ENCODE results near the gene AK9.

Gene AK9

GRCh38 chr6:109456710-109457561 lies 234.1 kb downstream of the AK9 start:
- TF ChIP-seq CTCF (IDR thresholded peaks at IDR 0.05; ENCODE audit: low read length, missing control alignments) = no peak
- peak overlapping the region; percentile 84 for H3K4me3 ChIP-seq (replicated peaks; ENCODE audit: low read depth, low read length)
- peak; percentile 68 for DNase-seq (ENCODE audit: low read depth)

GRCh38 chr6:109456111-109456583 lies 234.9 kb downstream of the AK9 start:
- DNase-seq (ENCODE audit: low read depth) = no peak
- peak overlapping the region; percentile 84 for H3K4me3 ChIP-seq (replicated peaks; ENCODE audit: low read depth, low read length)
- TF ChIP-seq CTCF (IDR thresholded peaks at IDR 0.05; ENCODE audit: low read length, missing control alignments) = no peak

- peak; percentile 57 for DNase-seq (ENCODE audit: low read depth)
- H3K4me3 ChIP-seq (replicated peaks; ENCODE audit: low read depth, low read length) = peak within 1 kb of the TSS; percentile 84
- peak; percentile 29 for TF ChIP-seq CTCF (IDR thresholded peaks at IDR 0.05; ENCODE audit: low read length, missing control alignments)
Measured at GRCh38 chr6:109455437-109456110, 235.4 kb downstream of the AK9 start, which contains the start of gene MICAL1. Gene MICAL1, minus strand, starts transcription at chr6:109455772. Its CDS starts 1,576 bp downstream, at chr6:109454196.

GRCh38 chr6:109454496-109455436 lies 236.2 kb downstream of the AK9 start:
- DNase-seq (ENCODE audit: low read depth) = peak; percentile 29
- H3K4me3 ChIP-seq (replicated peaks; ENCODE audit: low read depth, low read length) = peak overlapping the region; percentile 84
- no peak for TF ChIP-seq CTCF (IDR thresholded peaks at IDR 0.05; ENCODE audit: low read length, missing control alignments)

- H3K4me3 ChIP-seq (replicated peaks; ENCODE audit: low read depth, low read length) = peak overlapping the region; percentile 84
- peak; percentile 27 for DNase-seq (ENCODE audit: low read depth)
- no peak for TF ChIP-seq CTCF (IDR thresholded peaks at IDR 0.05; ENCODE audit: low read length, missing control alignments)
Measured at GRCh38 chr6:109453594-109454495, 237.2 kb downstream of the AK9 start.
